Neural cell (in vitro differentiated cells): Measurements from ENCODE around the gene ZNF536. TPM values are rescaled to one million over a fixed set of nuclear protein-coding genes. Genes with fewer than 3 reads are reported as not detected.

ENCODE experiments used
- H2AFZ ChIP-seq: fragments of 200-600, 300-800 bp; sonication (generic), shearing (Covaris generic); 2 replicates; pipeline ENCODE4 v1.6.0; 2014; ENCODE audit warnings: low read depth, mild to moderate bottlenecking, antibody characterized with exemption, low read length, moderate library complexity
- H3F3A ChIP-seq: fragments of 200-600 bp; shearing (Covaris generic); 2 replicates; pipeline ENCODE4 v1.6.1; 2016; ENCODE audit warnings: mild to moderate bottlenecking, moderate library complexity, mixed read lengths, antibody characterized with exemption, low read length; ENCODE audit not compliant: insufficient read depth, poor library complexity, severe bottlenecking
- H3K27ac ChIP-seq: fragments of 200-600, 300-800 bp; sonication (generic), shearing (Covaris generic); 2 replicates; pipeline ENCODE4 v1.5.1; 2014; ENCODE audit warnings: mild to moderate bottlenecking, low read length, moderate library complexity
- H3K27me3 ChIP-seq: fragments of 300-800, 200-600 bp; sonication (generic), shearing (Covaris generic); 2 replicates; pipeline ENCODE4 v1.6.0; 2014; ENCODE audit warnings: mild to moderate bottlenecking, low read depth, low read length, moderate library complexity; ENCODE audit not compliant: insufficient read depth
- H3K36me3 ChIP-seq: fragments of 300-800, 200-600 bp; sonication (generic), shearing (Covaris generic); 2 replicates; pipeline ENCODE4 v1.5.1; 2014; ENCODE audit warnings: mild to moderate bottlenecking, antibody characterized with exemption, low read length, moderate library complexity; ENCODE audit not compliant: insufficient read depth
- H3K4me2 ChIP-seq: fragments of 300-800, 200-600 bp; sonication (generic), shearing (Covaris generic); 2 replicates; pipeline ENCODE4 v1.6.0; 2014; ENCODE audit warnings: mild to moderate bottlenecking, low read length
- H3K4me3 ChIP-seq: fragments of 300-800, 200-600 bp; sonication (generic), shearing (Covaris generic); 2 replicates; pipeline ENCODE4 v1.5.1; 2014; ENCODE audit warnings: mild to moderate bottlenecking, low read length, moderate library complexity
- H3K79me2 ChIP-seq: fragments of 200-600 bp; shearing (Covaris generic); replicated peaks from 2 replicates; pipeline ENCODE4 v1.6.0; 2014; ENCODE audit warnings: mild to moderate bottlenecking, low read length, moderate library complexity; ENCODE audit not compliant: insufficient read depth
- H3K9ac ChIP-seq: fragments of 300-800, 200-600 bp; sonication (generic), shearing (Covaris generic); 2 replicates; pipeline ENCODE4 v1.6.1; 2016; ENCODE audit warnings: mild to moderate bottlenecking, low read length, mixed read lengths
- H3K9me2 ChIP-seq: fragments of 200-600 bp; shearing (Covaris generic); 2 replicates; pipeline ENCODE4 v1.6.1; 2016; ENCODE audit warnings: mild to moderate bottlenecking, low read length, mixed read lengths; ENCODE audit not compliant: insufficient read depth
- H3K9me3 ChIP-seq: fragments of 200-600, 300-800 bp; sonication (generic), shearing (Covaris generic); 2 replicates; pipeline ENCODE4 v1.6.1; 2016; ENCODE audit warnings: mild to moderate bottlenecking, mixed run types, low read length, moderate library complexity, mixed read lengths
- H4K20me1 ChIP-seq: fragments of 200-600 bp; shearing (Covaris generic); 2 replicates; pipeline ENCODE4 v1.6.1; 2016; ENCODE audit warnings: mild to moderate bottlenecking, mixed run types; ENCODE audit not compliant: insufficient read depth
- EP300 ChIP-seq: fragments of 450-650 bp; conservative IDR thresholded peaks from 2 replicates; pipeline ENCODE4 v1.6.1; 2014; ENCODE audit warnings: antibody characterized with exemption, mild to moderate bottlenecking, moderate library complexity; ENCODE audit not compliant: poor library complexity, severe bottlenecking
- EZH2 ChIP-seq: fragments of 200-600, 300-800 bp; shearing (Covaris generic), sonication (generic); IDR thresholded peaks from 2 replicates; pipeline ENCODE4 v1.6.1; 2014; ENCODE audit warnings: antibody characterized with exemption, low read length, borderline replicate concordance, mild to moderate bottlenecking; ENCODE audit not compliant: insufficient read depth, poor library complexity, severe bottlenecking
- MXI1 ChIP-seq: fragments of 450-650 bp; conservative IDR thresholded peaks from 2 replicates; pipeline ENCODE4 v1.6.1; 2014; ENCODE audit warnings: antibody characterized with exemption, mild to moderate bottlenecking; ENCODE audit not compliant: poor library complexity, severe bottlenecking
- POLR2AphosphoS5 ChIP-seq: IDR thresholded peaks from 2 replicates; pipeline ENCODE4 v1.6.1; 2012
- RAD21 ChIP-seq: fragments of 450-650 bp; conservative IDR thresholded peaks from 2 replicates; pipeline ENCODE4 v1.6.1; 2014; ENCODE audit warnings: antibody characterized with exemption, mild to moderate bottlenecking, moderate library complexity
- SMC3 ChIP-seq: fragments of 450-650 bp; conservative IDR thresholded peaks from 2 replicates; pipeline ENCODE4 v1.6.1; 2014; ENCODE audit warnings: antibody characterized with exemption, mild to moderate bottlenecking, moderate library complexity; ENCODE audit not compliant: poor library complexity
- TAF1 ChIP-seq: IDR thresholded peaks from 2 replicates; pipeline ENCODE4 v1.6.1; 2012; ENCODE audit warnings: low read depth
- polyA plus RNA-seq: library from polyadenylated mRNA; depleted of rRNA; stranded (reverse); fragments of >200 nt; gene quantifications from 2 replicates; pipeline ENCODE4 v1.2.3, GENCODE V29; 2014
- TF ChIP-seq, protein P1 (sequence below): fragments of 450-650 bp; IDR thresholded peaks from 2 replicates; pipeline ENCODE4 v1.5.1; 2014; ENCODE audit warnings: antibody characterized with exemption, mild to moderate bottlenecking, moderate library complexity; ENCODE audit not compliant: poor library complexity, severe bottlenecking
- TF ChIP-seq, protein P2 (sequence below): IDR thresholded peaks from 2 replicates; pipeline ENCODE4 v1.6.1; 2012; ENCODE audit warnings: borderline replicate concordance

The ZNF536 gene
- polyA plus RNA-seq, 1 donor from 2014 or later = 13.9 TPM

DNA sequence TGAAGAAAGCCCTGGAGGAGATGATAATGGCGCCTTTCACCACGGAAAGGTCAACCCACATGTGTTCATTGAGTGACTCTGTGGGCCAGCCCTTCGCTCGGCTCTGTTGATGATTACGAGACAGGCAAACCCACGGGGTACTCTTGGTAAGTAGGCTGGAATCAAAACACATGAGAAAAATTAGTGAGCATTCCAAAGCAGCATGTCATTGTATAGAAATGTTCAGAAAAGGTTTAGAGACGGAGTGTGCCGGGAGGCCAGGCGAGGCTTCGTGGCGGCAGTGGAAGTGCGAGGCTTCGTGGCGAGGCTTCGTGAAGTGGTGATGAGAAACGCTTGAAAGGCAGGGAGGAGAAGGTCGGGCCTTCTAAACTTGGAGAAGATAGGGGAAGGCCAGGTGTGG is 144.3 kb downstream of the ZNF536 start:
- Histone ChIP-seq H3K79me2 (no peaks in the 10 kb centered on the region), H3K9me2 (no peaks in the 10 kb centered on the region), H4K20me1 (no peaks in the 10 kb centered on the region), H3K4me2 (no peak overlapping the region), H3K27ac (no peak overlapping the region), H3K9ac (no peak overlapping the region), H3K4me3 (no peak overlapping the region), H3F3A (no peaks in the 10 kb centered on the region), H3K9me3 (no peaks in the 10 kb centered on the region), H2AFZ (no peak overlapping the region), H3K36me3 (no peaks in the 10 kb centered on the region), H3K27me3 (no peaks in the 10 kb centered on the region)
- no peak for TF ChIP-seq EZH2
- TF ChIP-seq POLR2AphosphoS5 = no peak
- no peak for TF ChIP-seq RAD21
- no peak for TF ChIP-seq SMC3
- TF ChIP-seq MXI1 = no peak
- TF ChIP-seq, protein P1, sequence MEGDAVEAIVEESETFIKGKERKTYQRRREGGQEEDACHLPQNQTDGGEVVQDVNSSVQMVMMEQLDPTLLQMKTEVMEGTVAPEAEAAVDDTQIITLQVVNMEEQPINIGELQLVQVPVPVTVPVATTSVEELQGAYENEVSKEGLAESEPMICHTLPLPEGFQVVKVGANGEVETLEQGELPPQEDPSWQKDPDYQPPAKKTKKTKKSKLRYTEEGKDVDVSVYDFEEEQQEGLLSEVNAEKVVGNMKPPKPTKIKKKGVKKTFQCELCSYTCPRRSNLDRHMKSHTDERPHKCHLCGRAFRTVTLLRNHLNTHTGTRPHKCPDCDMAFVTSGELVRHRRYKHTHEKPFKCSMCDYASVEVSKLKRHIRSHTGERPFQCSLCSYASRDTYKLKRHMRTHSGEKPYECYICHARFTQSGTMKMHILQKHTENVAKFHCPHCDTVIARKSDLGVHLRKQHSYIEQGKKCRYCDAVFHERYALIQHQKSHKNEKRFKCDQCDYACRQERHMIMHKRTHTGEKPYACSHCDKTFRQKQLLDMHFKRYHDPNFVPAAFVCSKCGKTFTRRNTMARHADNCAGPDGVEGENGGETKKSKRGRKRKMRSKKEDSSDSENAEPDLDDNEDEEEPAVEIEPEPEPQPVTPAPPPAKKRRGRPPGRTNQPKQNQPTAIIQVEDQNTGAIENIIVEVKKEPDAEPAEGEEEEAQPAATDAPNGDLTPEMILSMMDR = no peak
- no peak for TF ChIP-seq EP300
- TF ChIP-seq TAF1 = no peak
- TF ChIP-seq, protein P2, sequence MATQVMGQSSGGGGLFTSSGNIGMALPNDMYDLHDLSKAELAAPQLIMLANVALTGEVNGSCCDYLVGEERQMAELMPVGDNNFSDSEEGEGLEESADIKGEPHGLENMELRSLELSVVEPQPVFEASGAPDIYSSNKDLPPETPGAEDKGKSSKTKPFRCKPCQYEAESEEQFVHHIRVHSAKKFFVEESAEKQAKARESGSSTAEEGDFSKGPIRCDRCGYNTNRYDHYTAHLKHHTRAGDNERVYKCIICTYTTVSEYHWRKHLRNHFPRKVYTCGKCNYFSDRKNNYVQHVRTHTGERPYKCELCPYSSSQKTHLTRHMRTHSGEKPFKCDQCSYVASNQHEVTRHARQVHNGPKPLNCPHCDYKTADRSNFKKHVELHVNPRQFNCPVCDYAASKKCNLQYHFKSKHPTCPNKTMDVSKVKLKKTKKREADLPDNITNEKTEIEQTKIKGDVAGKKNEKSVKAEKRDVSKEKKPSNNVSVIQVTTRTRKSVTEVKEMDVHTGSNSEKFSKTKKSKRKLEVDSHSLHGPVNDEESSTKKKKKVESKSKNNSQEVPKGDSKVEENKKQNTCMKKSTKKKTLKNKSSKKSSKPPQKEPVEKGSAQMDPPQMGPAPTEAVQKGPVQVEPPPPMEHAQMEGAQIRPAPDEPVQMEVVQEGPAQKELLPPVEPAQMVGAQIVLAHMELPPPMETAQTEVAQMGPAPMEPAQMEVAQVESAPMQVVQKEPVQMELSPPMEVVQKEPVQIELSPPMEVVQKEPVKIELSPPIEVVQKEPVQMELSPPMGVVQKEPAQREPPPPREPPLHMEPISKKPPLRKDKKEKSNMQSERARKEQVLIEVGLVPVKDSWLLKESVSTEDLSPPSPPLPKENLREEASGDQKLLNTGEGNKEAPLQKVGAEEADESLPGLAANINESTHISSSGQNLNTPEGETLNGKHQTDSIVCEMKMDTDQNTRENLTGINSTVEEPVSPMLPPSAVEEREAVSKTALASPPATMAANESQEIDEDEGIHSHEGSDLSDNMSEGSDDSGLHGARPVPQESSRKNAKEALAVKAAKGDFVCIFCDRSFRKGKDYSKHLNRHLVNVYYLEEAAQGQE = no peak

- TF ChIP-seq EP300 (no peak), SMC3 (no peak)
- TF ChIP-seq, protein P2 = no peak
- Histone ChIP-seq H3K9me2 (no peaks in the 10 kb centered on the region), H3K79me2 (no peaks in the 10 kb centered on the region), H3K4me3 (no peak overlapping the region), H2AFZ (no peak overlapping the region), H3K9ac (no peak overlapping the region), H3F3A (no peaks in the 10 kb centered on the region), H4K20me1 (no peaks in the 10 kb centered on the region), H3K9me3 (no peaks in the 10 kb centered on the region), H3K27me3 (no peaks in the 10 kb centered on the region), H3K36me3 (no peaks in the 10 kb centered on the region), H3K27ac (no peak overlapping the region), H3K4me2 (no peak overlapping the region)
Observed at GRCh38 chr19:30518965-30519606, 146.9 kb downstream of the ZNF536 start.
